ENCODE measurements around the gene TRDN.

The TRDN gene

DNA sequence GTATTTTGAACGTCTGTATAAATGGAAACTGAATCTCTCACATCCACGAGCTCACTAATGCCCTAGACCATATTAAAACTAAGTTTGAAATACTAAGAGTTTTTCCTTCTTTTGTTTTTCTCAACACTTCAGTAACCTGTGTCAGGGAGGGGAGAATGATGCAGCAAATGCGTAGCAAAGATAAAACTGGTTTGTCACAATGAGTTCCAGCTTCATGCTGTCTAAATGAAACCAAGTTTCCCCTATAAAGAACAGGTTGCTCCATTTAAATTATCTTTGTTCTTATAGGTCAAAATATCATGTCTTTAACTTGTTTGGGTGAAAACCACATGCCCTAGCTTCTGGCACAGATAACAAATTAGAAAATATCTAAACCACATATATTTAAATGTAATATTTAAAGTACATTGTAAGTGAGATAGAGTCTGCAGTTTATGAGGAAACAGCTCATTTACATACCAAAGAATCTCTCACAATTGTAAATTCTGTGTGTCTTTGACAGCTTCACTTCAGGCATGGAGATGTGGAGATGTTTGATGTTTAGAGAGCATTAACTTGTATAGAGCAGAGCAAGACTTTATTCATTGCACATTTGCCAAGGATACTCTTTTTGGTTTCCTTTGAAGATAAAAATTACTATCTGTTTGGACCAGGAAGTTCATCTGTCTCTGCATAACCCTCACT, 7.3 kb downstream of the TRDN start:
- H3K9ac ChIP-seq (ENCODE audit: low read depth, low read length, poor library complexity, severe bottlenecking): no peak overlapping the region
- no peaks in the 10 kb centered on the region for H3K79me2 ChIP-seq (ENCODE audit: insufficient read depth, low read length)
- H4K20me1 ChIP-seq (ENCODE audit: insufficient read depth, low read length, poor library complexity, severe bottlenecking): no peaks in the 10 kb centered on the region
- H3K9me2 ChIP-seq (replicated peaks; ENCODE audit: low read depth, low read length): no peaks in the 10 kb centered on the region
- H3K9me3 ChIP-seq (ENCODE audit: insufficient read depth, low read depth, low read length): no peaks in the 10 kb centered on the region
- H3K27me3 ChIP-seq (ENCODE audit: insufficient read depth, low read length, poor library complexity, severe bottlenecking): no peaks in the 10 kb centered on the region
- H3K4me2 ChIP-seq (ENCODE audit: low read depth, low read length, poor library complexity, severe bottlenecking): peak overlapping the region; percentile 8
- peak overlapping the region; percentile 36; the same call in 1 of the 2 replicates for H2AFZ ChIP-seq (ENCODE audit: low read length)
- no peaks in the 10 kb centered on the region for H3F3A ChIP-seq (ENCODE audit: low read depth)
- peak overlapping the region; percentile 14 for H3K4me3 ChIP-seq (ENCODE audit: low read length, poor library complexity, severe bottlenecking)
- no peaks in the 10 kb centered on the region for H3K36me3 ChIP-seq (ENCODE audit: insufficient read depth, low read length)
- peaks cover 6% of the 10 kb centered on the region for H3K4me1 ChIP-seq (ENCODE audit: insufficient read depth, low read length, poor library complexity, severe bottlenecking)
- no peak for TF ChIP-seq EZH2phosphoT487 (IDR thresholded peaks at IDR 0.05; ENCODE audit: borderline replicate concordance)
- TF ChIP-seq, protein P1, sequence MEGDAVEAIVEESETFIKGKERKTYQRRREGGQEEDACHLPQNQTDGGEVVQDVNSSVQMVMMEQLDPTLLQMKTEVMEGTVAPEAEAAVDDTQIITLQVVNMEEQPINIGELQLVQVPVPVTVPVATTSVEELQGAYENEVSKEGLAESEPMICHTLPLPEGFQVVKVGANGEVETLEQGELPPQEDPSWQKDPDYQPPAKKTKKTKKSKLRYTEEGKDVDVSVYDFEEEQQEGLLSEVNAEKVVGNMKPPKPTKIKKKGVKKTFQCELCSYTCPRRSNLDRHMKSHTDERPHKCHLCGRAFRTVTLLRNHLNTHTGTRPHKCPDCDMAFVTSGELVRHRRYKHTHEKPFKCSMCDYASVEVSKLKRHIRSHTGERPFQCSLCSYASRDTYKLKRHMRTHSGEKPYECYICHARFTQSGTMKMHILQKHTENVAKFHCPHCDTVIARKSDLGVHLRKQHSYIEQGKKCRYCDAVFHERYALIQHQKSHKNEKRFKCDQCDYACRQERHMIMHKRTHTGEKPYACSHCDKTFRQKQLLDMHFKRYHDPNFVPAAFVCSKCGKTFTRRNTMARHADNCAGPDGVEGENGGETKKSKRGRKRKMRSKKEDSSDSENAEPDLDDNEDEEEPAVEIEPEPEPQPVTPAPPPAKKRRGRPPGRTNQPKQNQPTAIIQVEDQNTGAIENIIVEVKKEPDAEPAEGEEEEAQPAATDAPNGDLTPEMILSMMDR (conservative IDR thresholded peaks at IDR 0.05; ENCODE audit: low read length): no peak

DNA sequence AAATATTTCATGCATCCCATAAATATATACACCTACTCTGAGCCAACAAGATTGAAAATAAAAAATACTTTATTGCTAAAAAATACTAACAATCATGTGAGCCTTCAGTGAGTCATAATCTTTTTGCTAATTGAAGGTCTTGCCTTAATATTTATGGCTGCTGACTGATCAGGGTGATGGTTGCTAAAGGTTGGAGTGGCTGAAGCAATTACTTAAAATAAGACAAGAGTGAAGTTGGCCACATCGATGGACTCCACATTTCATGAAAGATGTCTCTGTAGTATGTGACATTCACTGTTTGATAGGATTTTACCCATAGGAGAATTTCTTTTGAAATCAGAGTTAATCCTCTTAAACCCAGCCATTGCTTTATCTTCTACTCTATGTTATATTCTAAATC, 11.1 kb downstream of the TRDN start:
- Histone ChIP-seq H2AFZ (ENCODE audit: low read length) (no peak overlapping the region), H3K36me3 (ENCODE audit: insufficient read depth, low read length) (no peaks in the 10 kb centered on the region), H3K9ac (ENCODE audit: low read depth, low read length, poor library complexity, severe bottlenecking) (no peak overlapping the region), H3K4me3 (ENCODE audit: low read length, poor library complexity, severe bottlenecking) (no peak overlapping the region), H3K4me1 (ENCODE audit: insufficient read depth, low read length, poor library complexity, severe bottlenecking) (peaks cover 6% of the 10 kb centered on the region), H3F3A (ENCODE audit: low read depth) (no peaks in the 10 kb centered on the region), H3K9me3 (ENCODE audit: insufficient read depth, low read depth, low read length) (no peaks in the 10 kb centered on the region), H3K4me2 (ENCODE audit: low read depth, low read length, poor library complexity, severe bottlenecking) (no peak overlapping the region), H3K9me2 (replicated peaks; ENCODE audit: low read depth, low read length) (no peaks in the 10 kb centered on the region), H4K20me1 (ENCODE audit: insufficient read depth, low read length, poor library complexity, severe bottlenecking) (no peaks in the 10 kb centered on the region), H3K79me2 (ENCODE audit: insufficient read depth, low read length) (no peaks in the 10 kb centered on the region), H3K27me3 (ENCODE audit: insufficient read depth, low read length, poor library complexity, severe bottlenecking) (no peaks in the 10 kb centered on the region)
- TF ChIP-seq EZH2phosphoT487 (IDR thresholded peaks at IDR 0.05; ENCODE audit: borderline replicate concordance): no peak
- TF ChIP-seq, protein P1 (conservative IDR thresholded peaks at IDR 0.05; ENCODE audit: low read length): no peak

DNA sequence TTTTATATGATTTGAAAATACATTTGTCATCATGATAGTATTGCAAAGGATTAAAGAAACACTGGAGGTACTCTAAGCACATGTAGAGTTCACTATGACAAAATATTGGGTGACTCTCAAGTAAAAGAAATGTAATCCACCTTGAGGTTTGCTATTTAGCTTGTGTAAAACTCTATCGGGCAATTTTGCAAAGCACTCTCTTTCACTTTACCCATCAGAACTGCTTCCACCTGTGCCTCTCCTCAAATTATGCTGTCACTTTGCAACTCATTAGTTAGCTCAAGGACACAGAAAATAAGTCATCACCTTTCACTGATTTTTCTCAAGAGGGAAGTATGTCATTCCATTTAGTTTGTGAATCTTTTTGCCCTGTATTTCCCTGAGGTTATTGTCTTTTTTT, 14.0 kb downstream of the TRDN start:
- no peak overlapping the region for H3K4me2 ChIP-seq (ENCODE audit: low read depth, low read length, poor library complexity, severe bottlenecking)
- no peak overlapping the region for H2AFZ ChIP-seq (ENCODE audit: low read length)
- no peaks in the 10 kb centered on the region for H4K20me1 ChIP-seq (ENCODE audit: insufficient read depth, low read length, poor library complexity, severe bottlenecking)
- no peak overlapping the region for H3K9ac ChIP-seq (ENCODE audit: low read depth, low read length, poor library complexity, severe bottlenecking)
- no peaks in the 10 kb centered on the region for H3K79me2 ChIP-seq (ENCODE audit: insufficient read depth, low read length)
- H3K4me1 ChIP-seq (ENCODE audit: insufficient read depth, low read length, poor library complexity, severe bottlenecking): no peaks in the 10 kb centered on the region
- no peak for TF ChIP-seq EZH2phosphoT487 (IDR thresholded peaks at IDR 0.05; ENCODE audit: borderline replicate concordance)
- TF ChIP-seq, protein P1 (conservative IDR thresholded peaks at IDR 0.05; ENCODE audit: low read length): no peak
- H3K9me3 ChIP-seq (ENCODE audit: insufficient read depth, low read depth, low read length): no peaks in the 10 kb centered on the region
- no peaks in the 10 kb centered on the region for H3F3A ChIP-seq (ENCODE audit: low read depth)
- no peaks in the 10 kb centered on the region for H3K9me2 ChIP-seq (replicated peaks; ENCODE audit: low read depth, low read length)
- no peaks in the 10 kb centered on the region for H3K36me3 ChIP-seq (ENCODE audit: insufficient read depth, low read length)
- no peak overlapping the region for H3K4me3 ChIP-seq (ENCODE audit: low read length, poor library complexity, severe bottlenecking)
- H3K27me3 ChIP-seq (ENCODE audit: insufficient read depth, low read length, poor library complexity, severe bottlenecking): no peaks in the 10 kb centered on the region
